ENCODE measurements around the gene SAG.
"Not testable (repeated sequence)": the region's sequence is repeated elsewhere in the genome, so short reads cannot be mapped to it uniquely, and the experiment has no call there.

The SAG gene

DNA sequence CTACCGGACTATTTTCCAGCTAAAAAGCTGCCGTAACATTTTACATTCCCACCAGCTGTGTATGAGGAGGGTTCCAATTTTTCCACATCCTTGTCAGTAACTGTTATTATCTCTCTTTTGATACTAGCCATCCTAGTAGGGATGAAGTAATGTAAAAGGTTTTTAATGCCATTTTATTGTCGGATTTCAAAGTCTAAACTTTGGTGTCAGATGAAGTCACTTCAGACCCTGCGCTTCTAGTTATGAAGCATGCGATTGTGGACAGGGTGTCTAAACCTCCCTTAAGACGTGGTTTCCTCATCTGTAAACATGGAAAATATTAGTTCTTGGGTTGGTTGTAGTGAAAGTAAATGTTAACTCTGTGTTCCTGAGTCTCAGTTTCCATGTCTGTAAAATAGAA is 51.3 kb downstream of the SAG start:
- DNase-seq = no peak

GRCh38 chr2:233359823-233360222 is 52.2 kb downstream of the SAG start:
- no peak for DNase-seq

- no peak for DNase-seq
Measured at GRCh38 chr2:233360771-233361176, 53.2 kb downstream of the SAG start.

- DNase-seq = no peak
Measured at GRCh38 chr2:233361297-233361696, 53.7 kb downstream of the SAG start.

DNA sequence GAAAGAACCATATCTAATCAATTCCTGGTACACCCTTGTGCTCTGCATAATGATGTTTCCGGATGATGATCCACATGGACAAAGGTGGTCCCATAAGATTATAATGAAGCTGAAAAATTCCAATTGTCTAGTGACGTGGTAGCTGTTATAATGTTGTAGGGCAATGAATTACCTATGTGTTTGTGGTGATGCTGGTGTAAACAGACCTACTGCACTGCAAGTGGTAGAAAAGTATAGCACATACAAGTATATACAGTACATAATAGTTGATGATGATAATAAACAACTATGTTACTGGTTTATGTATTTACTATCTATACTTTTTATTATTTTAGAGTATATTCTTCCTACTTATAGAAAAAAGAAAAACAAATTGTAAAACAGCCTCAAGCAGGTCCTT is 55.1 kb downstream of the SAG start:
- no peak for DNase-seq

DNA sequence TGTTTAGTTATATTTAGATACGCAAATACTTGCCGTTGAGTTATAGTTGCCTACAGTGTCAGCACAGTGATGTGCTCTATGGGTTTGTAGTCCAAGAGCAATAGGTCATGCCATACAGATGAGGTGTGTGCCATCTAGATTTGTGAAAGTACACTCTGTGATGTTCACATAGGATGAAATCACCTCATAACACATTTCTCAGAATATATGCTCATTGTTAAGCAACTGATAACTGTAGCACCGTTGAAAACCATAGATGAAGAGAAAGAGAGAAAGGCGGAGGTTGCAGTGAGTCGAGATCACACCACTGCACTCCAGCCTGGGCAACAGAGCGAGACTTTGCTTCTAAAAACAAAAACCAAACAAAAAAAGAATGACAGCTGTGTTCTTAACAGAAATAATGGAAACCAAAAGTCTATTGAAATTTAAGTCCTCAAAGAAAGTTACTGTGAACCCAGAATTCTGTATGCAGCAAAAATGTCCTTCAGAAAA is 56.2 kb downstream of the SAG start:
- no peak for DNase-seq

GRCh38 chr2:233365861-233366520 is 58.4 kb downstream of the SAG start:
- no peak for DNase-seq

DNA sequence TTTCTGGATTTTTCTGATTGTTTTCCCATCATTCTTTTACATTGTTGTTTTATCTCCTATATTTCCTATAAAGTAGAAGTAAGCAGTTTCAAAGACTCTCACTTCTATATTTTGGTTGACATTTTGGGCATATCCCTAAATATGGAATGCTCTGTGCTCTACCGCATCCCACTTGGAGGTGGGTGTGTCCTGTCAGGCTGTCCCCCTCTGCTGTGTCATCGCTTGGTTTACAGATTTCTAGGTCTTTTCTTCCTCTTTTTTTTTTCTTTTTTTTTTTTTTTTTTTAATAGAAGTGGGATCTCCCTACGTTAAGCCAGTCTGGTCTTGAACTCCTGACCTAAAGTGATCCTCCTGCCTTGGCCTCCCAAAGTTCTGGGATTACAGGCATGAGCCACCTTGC is 60.0 kb downstream of the SAG start:
- DNase-seq = no peak

GRCh38 chr2:233368756-233369155 is 61.1 kb downstream of the SAG start:
- DNase-seq = no peak

DNA sequence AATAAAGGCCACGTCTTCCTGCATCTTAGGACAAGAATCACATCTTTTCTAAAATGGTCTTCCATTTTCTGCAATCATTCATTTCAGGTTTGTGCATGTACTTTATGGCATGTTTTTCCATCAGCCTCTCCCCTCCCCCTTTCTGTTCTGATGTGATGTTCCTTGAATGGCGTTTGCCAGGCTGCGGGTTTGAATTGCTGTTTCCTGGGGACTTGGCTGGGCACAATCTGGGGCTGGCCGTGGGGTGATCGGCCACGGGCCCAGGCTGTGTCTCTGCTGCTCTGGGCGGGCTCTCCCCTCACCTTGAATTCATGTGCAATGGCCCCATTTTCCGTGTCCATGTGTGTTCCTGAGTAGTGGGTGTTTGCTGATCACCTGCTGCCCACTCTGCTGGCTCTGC is 61.8 kb downstream of the SAG start:
- no peak for DNase-seq

DNA sequence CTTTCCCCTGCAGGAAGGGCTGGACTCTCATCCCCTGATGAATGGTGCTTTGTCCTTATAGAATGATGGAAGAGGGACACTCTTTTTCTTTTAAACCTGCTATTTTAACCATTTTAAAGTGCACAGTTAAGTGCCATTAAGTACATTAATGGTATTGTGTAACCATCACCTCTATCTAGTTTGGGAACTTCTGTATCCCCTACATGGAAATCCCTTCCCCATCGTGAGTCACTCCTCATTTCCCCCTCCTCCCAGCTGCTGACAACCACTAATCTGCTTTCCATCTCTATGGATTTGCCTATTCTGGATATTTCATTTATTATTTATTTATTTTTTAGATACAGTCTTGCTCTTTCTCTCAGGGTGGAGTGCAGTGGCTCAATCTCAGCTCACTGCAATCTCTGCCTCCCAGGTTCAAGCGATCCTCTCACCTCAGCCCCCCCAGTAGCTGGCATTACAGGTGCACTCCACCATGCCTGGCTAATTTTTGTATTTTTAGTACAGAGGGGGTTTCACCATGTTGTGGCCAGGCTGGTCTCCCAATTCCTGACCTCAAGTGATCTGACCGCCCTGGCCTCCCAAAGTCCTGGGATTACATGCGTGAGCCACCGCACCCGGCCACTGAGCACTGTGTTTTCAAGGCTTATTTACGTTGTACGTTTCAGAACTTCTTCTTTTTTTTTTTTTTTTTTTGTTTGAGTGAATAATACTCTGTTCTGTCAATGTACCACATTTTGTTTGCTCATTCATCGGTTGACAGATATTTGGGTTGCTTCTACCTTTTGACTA is 62.5 kb downstream of the SAG start:
- DNase-seq = no peak

DNA sequence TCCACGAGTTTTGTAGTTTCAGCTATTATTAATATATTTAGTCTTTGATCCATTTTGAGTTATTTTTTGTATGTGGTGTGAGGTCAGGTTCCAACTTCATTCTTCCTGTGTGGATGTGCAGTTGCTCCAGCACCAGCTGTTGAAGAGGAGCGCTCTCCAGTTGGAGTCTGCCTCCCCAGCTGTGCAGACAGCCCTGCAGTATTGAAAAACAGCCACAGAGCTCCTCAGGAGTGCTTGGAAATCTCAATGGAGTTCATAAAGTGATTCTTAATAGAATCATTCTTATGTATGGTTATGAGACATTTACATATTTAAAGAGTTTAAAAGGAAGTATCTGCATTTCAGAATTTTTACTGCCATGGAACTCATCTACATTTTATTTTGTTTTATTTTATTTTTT is 64.0 kb downstream of the SAG start:
- no peak for DNase-seq

- DNase-seq = no peak
Measured at GRCh38 chr2:233372855-233373254, 65.2 kb downstream of the SAG start.

DNA sequence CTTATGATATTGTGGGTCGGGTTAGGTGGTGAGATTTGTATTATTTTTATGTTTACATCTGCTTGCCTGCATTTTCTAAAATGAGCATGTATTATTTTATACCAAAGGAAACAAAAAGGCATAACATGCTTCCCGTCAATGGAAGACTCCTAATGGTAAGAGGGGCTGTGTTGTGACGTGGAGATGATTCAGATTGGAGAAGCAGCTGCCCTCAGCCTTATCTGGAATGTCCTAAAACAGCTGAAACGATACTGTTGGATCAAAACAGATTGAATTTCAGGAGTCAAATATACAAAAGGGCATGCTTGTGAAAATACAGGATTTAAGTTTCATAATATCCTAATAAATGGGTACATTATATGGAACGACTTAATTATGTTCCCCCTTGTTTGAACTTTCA is 65.7 kb downstream of the SAG start:
- DNase-seq = no peak

GRCh38 chr2:233374776-233375175 is 67.2 kb downstream of the SAG start:
- DNase-seq = not testable (repeated sequence)

- DNase-seq = no peak
Measured at GRCh38 chr2:233375490-233376314, 68.1 kb downstream of the SAG start.

GRCh38 chr2:233379034-233379433 is 71.4 kb downstream of the SAG start:
- DNase-seq = no peak

- DNase-seq = no peak
Measured at GRCh38 chr2:233379441-233379840, 71.8 kb downstream of the SAG start.

GRCh38 chr2:233380132-233380895 is 72.7 kb downstream of the SAG start:
- no peak for DNase-seq

GRCh38 chr2:233380995-233381637 is 73.5 kb downstream of the SAG start:
- DNase-seq = no peak

GRCh38 chr2:233381638-233381995 is 74.0 kb downstream of the SAG start:
- no peak for DNase-seq

DNA sequence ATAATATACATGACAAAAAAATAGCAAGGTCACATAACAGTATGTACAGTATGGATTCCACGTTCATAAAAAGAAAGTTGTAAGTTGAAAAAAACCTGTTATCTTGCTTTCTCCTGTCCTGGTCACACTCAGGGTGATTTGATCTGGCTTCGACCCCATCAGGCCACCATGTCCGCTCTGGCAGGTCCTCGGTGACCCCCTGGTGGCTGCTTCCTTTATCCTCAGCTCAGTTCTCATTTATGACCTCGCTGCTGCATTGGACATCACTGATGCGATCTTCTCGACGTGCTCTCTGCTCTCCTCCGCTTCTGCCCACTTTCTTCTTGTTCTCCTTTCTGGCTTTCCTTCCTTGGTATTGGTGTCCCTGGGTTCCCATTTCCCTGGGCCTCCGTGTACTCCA is 76.4 kb downstream of the SAG start:
- no peak for DNase-seq
